ENCODE measurements around the gene ASPRV1. TPM values are rescaled to one million over a fixed set of nuclear protein-coding genes. Genes with fewer than 3 reads are reported as not detected.

The ASPRV1 gene
- total RNA-seq, 1 donor from 2014 or later: 4.3 TPM

GRCh38 chr2:69947325-69947931 lies 14.0 kb downstream of the ASPRV1 start:
- H3K27ac ChIP-seq: no peak overlapping the region
- H3K9me3 ChIP-seq: no peaks in the 10 kb centered on the region
- peaks cover 8 to 15% of the 10 kb centered on the region in 2 donors for H3K36me3 ChIP-seq
- no peaks in the 10 kb centered on the region for H3K4me1 ChIP-seq
- DNase-seq (ENCODE audit: low spot score in 2 of 2): no peak
- intact Hi-C loops (cut with DNase I): no loop called here
- TF ChIP-seq CTCF (IDR thresholded peaks at IDR 0.05): no peak
- no peak overlapping the region for H3K4me3 ChIP-seq
- no peaks in the 10 kb centered on the region for H3K27me3 ChIP-seq

GRCh38 chr2:69946351-69947324 lies 14.8 kb downstream of the ASPRV1 start:
- Histone ChIP-seq H3K27ac (no peak overlapping the region), H3K9me3 (no peaks in the 10 kb centered on the region), H3K4me1 (no peaks in the 10 kb centered on the region), H3K4me3 (no peak overlapping the region), H3K27me3 (no peaks in the 10 kb centered on the region), H3K36me3 (peaks cover 8 to 22% of the 10 kb centered on the region in 2 donors)
- DNase-seq (ENCODE audit: low spot score in 2 of 2): no peak
- intact Hi-C loops (cut with DNase I): no loop called here
- no peak for TF ChIP-seq CTCF (IDR thresholded peaks at IDR 0.05)

GRCh38 chr2:69945941-69946340 lies 15.5 kb downstream of the ASPRV1 start:
- Histone ChIP-seq H3K4me3 (no peak overlapping the region), H3K36me3 (peaks cover 12 to 28% of the 10 kb centered on the region in 2 donors), H3K9me3 (no peaks in the 10 kb centered on the region), H3K27me3 (no peaks in the 10 kb centered on the region), H3K27ac (no peak overlapping the region), H3K4me1 (no peaks in the 10 kb centered on the region)
- no peak for DNase-seq (ENCODE audit: low spot score in 2 of 2)
- no peak for TF ChIP-seq CTCF (IDR thresholded peaks at IDR 0.05)
- intact Hi-C loops (cut with DNase I): no loop called here

- Histone ChIP-seq H3K36me3 (peaks cover 12 to 32% of the 10 kb centered on the region in 2 donors), H3K9me3 (no peaks in the 10 kb centered on the region), H3K4me1 (no peaks in the 10 kb centered on the region), H3K27me3 (no peaks in the 10 kb centered on the region), H3K4me3 (no peak overlapping the region), H3K27ac (no peak overlapping the region)
- intact Hi-C loops (cut with DNase I): no loop called here
- no peak for TF ChIP-seq CTCF (IDR thresholded peaks at IDR 0.05)
- no peak for DNase-seq (ENCODE audit: low spot score in 2 of 2)
Measured at GRCh38 chr2:69945441-69945840, 16.0 kb downstream of the ASPRV1 start.

GRCh38 chr2:69944756-69945155 lies 16.7 kb downstream of the ASPRV1 start:
- Histone ChIP-seq H3K9me3 (no peaks in the 10 kb centered on the region), H3K4me1 (no peaks in the 10 kb centered on the region), H3K4me3 (no peak overlapping the region), H3K27ac (no peak overlapping the region), H3K36me3 (peaks cover 18 to 39% of the 10 kb centered on the region in 2 donors), H3K27me3 (no peaks in the 10 kb centered on the region)
- intact Hi-C loops (cut with DNase I): no loop called here
- no peak for TF ChIP-seq CTCF (IDR thresholded peaks at IDR 0.05)
- DNase-seq (ENCODE audit: low spot score in 2 of 2): no peak

Data from ascending aorta (tissue), 2 donors.